GM12872 (cell line): ENCODE results near the gene F11R.
A peak's percentile ranks its signal among the peaks of the same experiment; 100 is the strongest.

Experiments used
- CTCF ChIP-seq: IDR thresholded peaks from 3 replicates; pipeline ENCODE4 v1.5.1; 2011; ENCODE audit warnings: low read depth, mild to moderate bottlenecking, low read length, moderate library complexity; ENCODE audit not compliant: insufficient read depth

The F11R gene

GRCh38 chr1:161045736-161046604 is 25.0 kb upstream of the F11R start, which contains the start of gene USF1:
Gene USF1, minus strand, starts transcription at chr1:161045977. Its CDS starts 2,702 bp downstream, at chr1:161043275.
- no peak for TF ChIP-seq CTCF

- no peak for TF ChIP-seq CTCF
Observed at GRCh38 chr1:161044908-161045735, 24.2 kb upstream of the F11R start.

- no peak for TF ChIP-seq CTCF
Observed at GRCh38 chr1:161044535-161044907, 23.6 kb upstream of the F11R start.

GRCh38 chr1:161039546-161039945 is 18.6 kb upstream of the F11R start:
- TF ChIP-seq CTCF, result no peak

- TF ChIP-seq CTCF, result no peak
Observed at GRCh38 chr1:161039154-161039545, 18.2 kb upstream of the F11R start.

- TF ChIP-seq CTCF, result 0 out of 3 replicates have a peak, but pooled peaks have one; percentile 3
Observed at GRCh38 chr1:161038523-161039153, 17.7 kb upstream of the F11R start, which contains the start of gene TSTD1. Gene TSTD1, minus strand, starts transcription at chr1:161038964. Its CDS starts 75 bp downstream, at chr1:161038889.
